Raji (cell line): ENCODE data around the gene TUBB4B.

Source experiments
- POLR2A ChIP-seq: IDR thresholded peaks from 2 replicates; pipeline ENCODE4 v1.6.1; 2011; ENCODE audit warnings: low read depth, low read length, control low read depth; ENCODE audit not compliant: insufficient read depth

TUBB4B gene

DNA sequence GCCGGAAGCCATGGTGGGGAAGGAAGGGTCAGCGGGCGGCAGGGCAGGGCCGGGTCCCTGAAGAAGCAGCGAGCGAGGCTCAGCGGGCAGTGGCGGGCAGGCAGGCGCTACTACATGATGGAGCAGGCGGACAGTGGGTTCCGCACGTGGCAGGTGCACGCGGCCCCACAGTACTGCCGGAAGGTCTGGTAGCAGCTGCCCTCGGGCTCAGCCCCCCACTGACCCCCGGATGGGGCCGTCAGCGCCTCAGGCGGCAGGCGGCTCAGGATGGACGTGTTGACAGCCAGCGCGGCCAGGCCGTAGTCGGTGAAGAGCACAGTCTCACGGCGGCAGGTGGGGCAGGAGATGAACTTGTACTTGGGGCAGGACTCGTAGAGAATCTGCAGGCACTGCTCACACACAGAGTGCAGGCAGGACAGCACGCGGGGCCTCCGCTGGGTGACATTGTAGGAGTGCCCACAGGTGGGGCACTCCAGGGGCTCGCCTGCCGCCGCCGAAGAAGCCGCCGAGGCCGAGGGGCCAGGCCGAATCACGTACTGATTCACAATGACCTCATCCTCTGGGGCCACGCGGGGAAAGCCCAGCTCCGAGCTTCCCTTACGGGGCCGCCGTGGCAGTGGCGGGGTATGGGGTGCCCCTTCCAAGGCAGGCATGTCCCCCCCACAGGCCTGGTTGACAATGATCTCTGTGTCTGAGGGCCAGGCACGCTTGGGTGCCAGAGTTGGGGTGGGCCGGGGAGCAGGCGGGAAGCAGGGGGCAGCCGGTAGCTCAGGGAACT lies 20.6 kb upstream of the TUBB4B start:
- TF ChIP-seq POLR2A, result no peak

DNA sequence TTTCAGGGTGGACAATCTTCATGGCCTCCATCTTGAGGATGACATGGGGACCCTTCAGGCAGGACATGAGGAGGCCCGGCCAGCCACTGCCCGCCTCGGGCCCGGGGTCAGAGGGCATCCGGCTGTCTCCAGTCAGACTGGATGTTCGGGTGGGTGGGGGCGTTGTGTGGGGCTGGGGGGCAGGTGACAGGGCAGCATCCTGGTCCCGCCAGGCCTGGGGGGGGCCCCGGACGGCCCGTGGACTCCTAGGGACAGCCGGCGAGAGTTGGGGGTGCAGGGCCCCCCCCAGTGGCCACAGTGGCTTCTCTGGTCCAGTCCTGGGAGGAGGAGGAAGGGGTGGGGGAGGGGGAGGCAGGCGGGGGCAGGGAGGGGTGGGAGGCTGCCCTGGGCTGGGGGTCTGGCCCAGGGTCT lies 20.0 kb upstream of the TUBB4B start:
- TF ChIP-seq POLR2A, result no peak

DNA sequence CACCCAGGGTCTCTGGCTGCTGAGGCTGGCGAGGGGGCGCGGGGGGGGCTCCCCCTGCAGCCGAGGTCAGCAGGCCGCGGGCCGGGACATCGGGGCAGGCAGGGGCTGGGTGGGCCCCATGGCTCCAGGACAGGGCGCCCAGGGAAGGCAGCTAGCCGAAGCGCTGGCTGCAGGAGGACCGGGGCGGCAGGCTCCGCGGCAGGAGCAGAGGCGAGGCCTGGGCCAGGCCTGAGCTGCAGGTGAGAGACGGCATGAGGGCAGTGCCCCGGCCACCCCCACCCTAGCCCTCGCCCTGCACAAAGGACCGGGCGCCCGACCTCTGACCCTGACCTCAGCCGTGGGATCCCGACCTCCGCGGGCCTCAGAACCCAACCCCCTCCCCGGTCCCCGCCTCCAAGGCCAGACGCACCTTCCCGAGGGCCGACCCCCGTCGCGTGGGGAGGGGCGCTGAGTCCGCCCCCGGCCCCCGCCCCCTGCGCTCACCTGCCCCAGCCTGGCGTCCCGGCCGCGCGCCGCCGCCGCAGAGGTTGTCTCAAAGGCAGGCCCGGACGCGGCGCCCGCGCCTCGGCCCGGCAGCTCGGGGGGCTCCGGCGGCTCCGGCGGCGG lies 19.5 kb upstream of the TUBB4B start:
- TF ChIP-seq POLR2A, result no peak

DNA sequence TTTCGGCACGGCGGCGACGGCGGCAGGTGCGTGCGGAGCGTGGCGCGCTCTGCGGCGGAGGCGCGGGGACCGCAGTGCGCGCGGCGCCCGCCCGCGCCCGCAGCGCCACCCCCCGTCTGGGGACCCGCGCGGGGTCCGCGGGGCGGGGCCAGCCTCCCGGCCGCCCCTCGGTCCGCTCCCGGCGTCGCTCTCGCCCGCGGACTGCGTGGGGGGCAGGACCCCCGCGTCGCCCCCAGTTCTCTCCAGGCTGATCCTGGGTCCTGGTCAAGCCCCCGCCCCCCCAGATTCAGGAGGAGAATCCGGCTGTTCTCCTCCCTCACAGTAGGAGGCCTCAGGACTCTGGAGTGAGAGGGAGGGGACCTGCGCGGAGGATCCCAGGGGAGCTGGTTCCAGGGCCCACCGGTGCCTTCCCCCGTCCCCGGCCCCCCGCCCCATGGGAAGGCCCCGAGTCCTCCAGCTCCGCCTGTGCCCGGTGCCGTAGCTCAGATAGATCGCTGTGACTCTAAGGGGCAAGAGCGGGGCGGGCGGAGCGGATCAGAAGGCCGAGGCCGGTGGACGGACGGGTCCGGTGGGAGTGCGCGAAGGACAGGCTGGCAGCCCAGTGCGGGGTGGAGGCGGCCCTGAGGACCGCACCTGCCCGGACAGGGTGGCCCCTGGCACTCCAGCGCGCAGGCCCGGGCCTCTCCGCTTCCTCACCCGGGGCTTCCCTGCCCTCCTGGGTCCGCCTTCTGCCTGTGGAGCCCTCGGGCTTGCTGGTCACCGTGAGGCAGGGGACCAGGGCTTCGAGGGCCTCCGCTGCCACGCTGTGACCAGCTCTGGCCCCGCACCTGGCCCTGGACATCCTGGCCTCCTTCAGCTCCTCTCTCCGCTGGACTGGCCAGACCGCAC lies 18.7 kb upstream of the TUBB4B start, which contains the start of gene RNF208:
Gene RNF208 (minus strand): TSS at position 51 of the 888 bp plus-strand sequence. CDS start 1,028 bp downstream, outside the sequence.
- no peak for TF ChIP-seq POLR2A

- peak; percentile 81 for TF ChIP-seq POLR2A
These were observed 17.8 kb upstream of the TUBB4B start for GRCh38 chr9:137223078-137223970.

- TF ChIP-seq POLR2A, result no peak
These were observed 16.0 kb upstream of the TUBB4B start, which contains the start of gene CYSRT1 for GRCh38 chr9:137224830-137225694. Gene CYSRT1 (plus strand): TSS chr9:137225174. CDS start chr9:137225622, 448 bp downstream.

DNA sequence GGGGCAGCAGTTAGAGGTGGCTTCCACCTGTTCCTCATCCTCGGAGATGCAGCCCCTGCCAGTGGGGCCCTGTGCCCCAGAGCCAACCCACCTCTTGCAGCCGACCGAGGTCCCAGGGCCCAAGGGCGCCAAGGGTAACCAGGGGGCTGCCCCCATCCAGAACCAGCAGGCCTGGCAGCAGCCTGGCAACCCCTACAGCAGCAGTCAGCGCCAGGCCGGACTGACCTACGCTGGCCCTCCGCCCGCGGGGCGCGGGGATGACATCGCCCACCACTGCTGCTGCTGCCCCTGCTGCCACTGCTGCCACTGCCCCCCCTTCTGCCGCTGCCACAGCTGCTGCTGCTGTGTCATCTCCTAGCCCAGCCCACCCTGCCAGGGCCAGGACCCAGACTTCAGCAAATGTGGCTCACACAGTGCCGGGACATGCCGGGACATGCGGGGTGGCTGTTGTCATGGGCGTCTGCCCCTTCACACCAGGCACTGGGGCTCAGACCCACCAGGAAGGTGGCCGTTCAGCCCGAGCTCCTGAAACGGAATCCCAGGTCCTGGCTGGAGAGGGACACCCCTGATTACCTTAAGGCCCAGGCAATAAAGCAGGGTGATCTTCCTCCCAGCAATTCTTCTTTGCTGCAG lies 15.3 kb upstream of the TUBB4B start:
- no peak for TF ChIP-seq POLR2A

DNA sequence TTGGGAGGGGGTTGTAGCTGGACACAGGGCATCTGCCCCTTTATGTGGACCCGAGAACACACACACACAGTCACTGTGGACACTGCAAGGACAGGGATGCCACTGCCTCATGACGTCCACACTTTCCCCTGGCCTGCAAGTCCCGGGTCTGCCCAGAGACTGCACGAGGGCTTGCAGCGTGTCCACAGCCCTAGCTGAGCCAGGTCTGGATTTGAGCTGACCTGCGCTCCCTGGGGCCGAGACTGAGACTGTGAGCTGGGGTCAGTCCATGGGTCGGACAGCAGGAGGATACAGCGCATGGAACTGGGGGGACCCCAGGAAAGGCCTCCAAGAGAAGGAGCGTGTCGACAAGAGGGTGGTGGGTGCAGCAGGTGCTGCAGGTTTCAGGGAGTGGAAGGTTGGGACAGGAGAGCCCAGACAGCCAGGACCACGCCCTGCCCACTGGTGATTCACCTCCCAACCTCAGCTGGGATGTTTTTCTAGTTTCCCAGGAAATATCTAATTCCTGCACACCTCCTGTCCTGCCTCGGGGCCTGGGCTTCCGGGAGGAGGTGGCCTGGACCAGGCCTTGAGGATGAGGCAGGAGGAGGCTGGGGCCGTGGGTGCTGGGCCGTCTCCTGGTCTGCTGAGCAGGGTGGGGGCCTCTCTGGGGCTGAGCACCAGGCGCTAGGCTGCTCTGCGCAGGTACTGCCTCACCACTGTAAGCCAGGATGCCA lies 14.6 kb upstream of the TUBB4B start:
- no peak for TF ChIP-seq POLR2A

- peak; percentile 41 for TF ChIP-seq POLR2A
These were observed 13.8 kb upstream of the TUBB4B start, which contains the start of gene RNF224 for GRCh38 chr9:137227054-137227852. Gene RNF224 (plus strand): TSS chr9:137227502. CDS start chr9:137228336, 834 bp downstream.

DNA sequence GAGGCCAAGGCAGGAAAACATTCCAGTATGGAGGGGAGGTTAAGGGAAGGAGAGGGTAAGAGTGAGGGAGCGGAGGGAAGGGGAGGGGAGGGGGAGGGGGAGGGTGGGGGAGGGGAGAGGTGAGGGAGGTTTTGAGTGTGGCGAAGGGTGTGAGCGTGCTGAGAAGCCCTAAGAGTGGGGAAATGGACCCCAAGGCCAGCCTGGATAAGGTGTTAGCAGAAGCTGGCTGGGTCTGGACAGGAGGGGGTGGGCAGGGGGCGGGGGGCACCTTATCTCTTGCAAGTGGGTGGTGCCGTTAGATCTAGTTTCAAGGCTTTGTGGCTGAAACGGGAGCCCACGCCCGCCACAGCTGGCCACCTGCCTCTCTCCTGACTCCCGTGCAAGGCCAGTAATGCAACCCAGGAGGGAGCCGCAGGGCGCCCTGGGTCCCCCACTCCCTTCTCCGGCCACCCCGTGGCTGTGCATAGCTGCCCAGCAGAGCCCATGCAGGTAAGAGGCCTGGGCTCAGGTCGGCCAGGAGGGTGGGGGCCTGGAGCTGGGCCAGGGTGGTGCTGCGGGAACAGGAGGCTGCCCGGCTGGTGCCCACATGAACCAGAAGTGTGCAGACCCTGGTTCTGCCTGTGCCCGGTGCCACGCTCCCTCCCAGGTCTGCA lies 13.1 kb upstream of the TUBB4B start:
- TF ChIP-seq POLR2A, result no peak

GRCh38 chr9:137228506-137228967 lies 12.6 kb upstream of the TUBB4B start:
- no peak for TF ChIP-seq POLR2A
